GM12872 (cell line): ENCODE results near the gene SGSM2.

Experiments used
- TF ChIP-seq, protein P1 (sequence below): IDR thresholded peaks from 3 replicates; pipeline ENCODE4 v1.5.1; 2011; ENCODE audit warnings: low read depth, mild to moderate bottlenecking, low read length, moderate library complexity; ENCODE audit not compliant: insufficient read depth

The SGSM2 gene

DNA sequence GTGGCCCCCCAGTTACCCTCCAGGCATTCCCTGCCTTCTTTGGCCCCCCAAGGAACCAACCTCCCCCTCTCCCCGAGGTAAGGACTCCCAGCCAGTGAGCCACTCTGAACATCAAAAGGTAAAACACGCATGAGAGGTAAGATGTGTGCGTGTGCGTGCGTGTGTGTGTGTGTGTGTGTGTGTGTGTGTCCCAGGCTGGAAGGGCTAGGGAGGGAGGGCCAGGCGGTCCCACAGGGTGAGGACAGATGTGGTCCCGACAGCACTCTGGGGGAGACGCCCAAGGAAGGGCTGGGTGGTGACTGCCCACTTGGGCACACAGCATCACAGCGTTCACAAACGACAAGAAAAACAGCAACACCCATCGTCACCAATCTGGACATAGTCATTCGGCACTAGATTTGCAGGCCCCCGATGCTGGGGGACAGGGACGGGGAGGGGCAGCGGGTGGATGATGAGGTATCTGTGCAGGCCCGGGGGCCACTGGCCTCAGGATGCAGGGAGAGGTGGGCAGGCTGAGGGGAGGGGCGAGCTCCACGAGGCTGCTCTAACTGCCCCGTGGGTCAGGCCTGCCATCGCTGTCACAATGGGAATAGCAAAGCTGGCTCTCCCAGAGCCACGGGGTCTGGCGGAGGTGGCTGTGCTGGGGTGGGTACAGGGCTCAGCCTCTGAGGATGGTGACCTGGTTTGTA lies 47.3 kb downstream of the SGSM2 start:
- TF ChIP-seq, protein P1, sequence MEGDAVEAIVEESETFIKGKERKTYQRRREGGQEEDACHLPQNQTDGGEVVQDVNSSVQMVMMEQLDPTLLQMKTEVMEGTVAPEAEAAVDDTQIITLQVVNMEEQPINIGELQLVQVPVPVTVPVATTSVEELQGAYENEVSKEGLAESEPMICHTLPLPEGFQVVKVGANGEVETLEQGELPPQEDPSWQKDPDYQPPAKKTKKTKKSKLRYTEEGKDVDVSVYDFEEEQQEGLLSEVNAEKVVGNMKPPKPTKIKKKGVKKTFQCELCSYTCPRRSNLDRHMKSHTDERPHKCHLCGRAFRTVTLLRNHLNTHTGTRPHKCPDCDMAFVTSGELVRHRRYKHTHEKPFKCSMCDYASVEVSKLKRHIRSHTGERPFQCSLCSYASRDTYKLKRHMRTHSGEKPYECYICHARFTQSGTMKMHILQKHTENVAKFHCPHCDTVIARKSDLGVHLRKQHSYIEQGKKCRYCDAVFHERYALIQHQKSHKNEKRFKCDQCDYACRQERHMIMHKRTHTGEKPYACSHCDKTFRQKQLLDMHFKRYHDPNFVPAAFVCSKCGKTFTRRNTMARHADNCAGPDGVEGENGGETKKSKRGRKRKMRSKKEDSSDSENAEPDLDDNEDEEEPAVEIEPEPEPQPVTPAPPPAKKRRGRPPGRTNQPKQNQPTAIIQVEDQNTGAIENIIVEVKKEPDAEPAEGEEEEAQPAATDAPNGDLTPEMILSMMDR, result no peak

GRCh38 chr17:2385240-2386210 lies 48.2 kb downstream of the SGSM2 start:
- TF ChIP-seq, protein P1, result no peak

- TF ChIP-seq, protein P1, result no peak
These were observed 49.2 kb downstream of the SGSM2 start for GRCh38 chr17:2386400-2387085.

DNA sequence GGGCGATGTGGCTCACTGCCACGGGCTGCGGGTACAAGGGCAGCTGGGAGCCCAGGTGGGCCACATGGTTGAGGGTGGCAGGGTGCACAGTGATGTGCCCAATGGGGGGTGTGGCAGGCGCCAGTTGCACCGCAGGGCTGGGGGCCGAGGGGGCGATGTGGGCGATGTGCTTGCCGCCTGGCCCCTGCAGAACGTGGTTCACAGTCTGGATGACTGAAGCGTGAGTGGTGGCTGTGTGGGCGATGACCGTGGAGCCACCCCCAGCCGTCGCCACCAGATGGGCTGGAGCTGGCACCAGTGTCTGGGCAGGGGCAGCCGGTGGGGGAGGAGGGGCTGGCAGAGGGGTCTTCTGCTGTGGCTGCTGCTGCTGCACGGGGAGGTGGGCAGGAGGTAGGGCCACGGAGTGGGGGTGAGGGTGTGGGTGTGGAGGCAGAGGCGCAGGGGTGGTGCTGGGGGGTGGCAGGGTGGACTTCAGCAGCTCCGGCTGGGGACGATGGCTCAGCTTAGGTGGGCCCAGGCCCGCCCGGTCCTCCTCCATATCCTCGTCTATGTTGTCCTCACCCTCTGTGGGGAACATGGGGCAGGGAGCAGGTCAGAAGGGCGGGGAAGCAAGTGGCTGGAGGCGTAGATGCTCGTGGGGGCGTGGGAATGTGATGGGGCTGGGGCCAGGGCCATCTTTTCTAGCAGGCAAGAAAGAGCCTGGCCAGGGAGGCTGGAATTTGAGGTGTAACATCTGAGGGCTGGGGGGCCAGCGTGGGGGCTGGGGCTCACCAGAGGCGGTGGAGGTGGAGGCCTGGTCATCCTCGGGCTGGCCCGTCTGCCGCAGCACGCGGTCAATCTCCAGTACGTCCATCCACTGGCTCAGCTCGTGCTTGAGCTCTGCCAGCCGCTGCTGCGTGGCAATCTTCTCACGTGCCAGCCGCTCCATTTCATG lies 50.1 kb downstream of the SGSM2 start:
- TF ChIP-seq, protein P1, result no peak

DNA sequence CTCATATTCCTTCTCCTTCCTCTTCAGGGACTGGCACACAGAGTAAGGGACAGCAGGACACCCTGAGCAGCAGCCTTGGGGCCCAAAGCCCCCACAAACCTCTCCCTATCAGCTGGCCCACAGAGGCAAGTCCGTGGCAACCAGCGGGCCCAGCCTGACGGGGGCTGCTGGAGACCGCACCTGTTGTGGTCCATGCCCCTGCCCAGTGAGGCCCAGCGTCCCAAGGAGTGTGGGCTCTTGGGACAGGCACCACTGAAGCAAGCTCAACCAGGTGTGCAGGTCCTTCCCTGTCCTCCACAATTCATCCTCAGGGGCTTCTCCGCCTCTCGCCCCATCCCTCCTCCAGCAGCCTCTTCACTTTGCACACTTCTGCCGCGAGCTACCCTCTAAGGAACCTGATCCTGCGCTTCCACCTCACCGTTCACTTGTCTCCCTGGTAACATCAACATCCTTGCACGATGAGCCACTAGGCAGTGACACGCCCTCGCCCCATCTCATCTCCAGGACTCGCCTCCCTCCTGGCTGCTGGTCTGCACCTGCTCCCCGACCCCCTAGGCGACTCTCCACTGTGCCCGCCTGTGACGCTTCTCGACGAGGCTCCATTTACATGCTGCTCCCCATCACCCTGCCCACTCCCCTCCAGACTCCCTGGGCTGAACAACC lies 50.9 kb downstream of the SGSM2 start:
- TF ChIP-seq, protein P1, result no peak

DNA sequence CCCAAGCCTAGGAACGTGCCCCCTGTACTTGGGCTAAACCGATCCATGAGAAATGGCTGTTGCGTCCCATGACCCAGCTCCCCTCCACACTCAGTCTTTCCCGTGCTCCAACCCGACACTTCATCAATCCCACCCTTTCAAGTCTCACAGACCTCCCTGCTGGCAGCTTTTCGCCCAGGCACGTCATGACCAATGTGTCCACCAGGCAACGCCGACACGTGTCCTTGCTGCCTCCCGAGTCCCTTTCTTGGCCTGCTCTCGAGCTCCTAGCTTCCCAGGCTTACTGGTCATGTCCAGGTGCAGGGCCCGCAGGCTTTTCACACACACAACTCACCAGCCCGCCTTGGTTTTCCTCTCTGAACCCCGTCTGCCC lies 51.4 kb downstream of the SGSM2 start:
- TF ChIP-seq, protein P1, result no peak
